ENCODE measurements around the gene PER1.

The PER1 gene

GRCh38 chr17:8153031-8153451 lies 837 bp upstream of the PER1 start:
- no peak for TF ChIP-seq CTCF (IDR thresholded peaks at IDR 0.05; ENCODE audit: insufficient read depth, low read length, poor library complexity, severe bottlenecking)
- no peak for TF ChIP-seq EZH2phosphoT487 (conservative IDR thresholded peaks at IDR 0.05; ENCODE audit: low read length)
- Histone ChIP-seq H3K36me3 (ENCODE audit: low read length) (no peaks in the 10 kb centered on the region), H3K79me2 (ENCODE audit: insufficient read depth, low read length) (peaks cover 8% of the 10 kb centered on the region; the same call in 1 of the 2 replicates), H3K9ac (ENCODE audit: low read length) (no peak overlapping the region; the same call in 1 of the 2 replicates), H3K9me2 (replicated peaks; ENCODE audit: insufficient read depth, low read length) (no peaks in the 10 kb centered on the region), H3K9me3 (ENCODE audit: insufficient read depth, low read length) (no peaks in the 10 kb centered on the region), H2AFZ (ENCODE audit: low read depth, low read length, severe bottlenecking) (no peak overlapping the region), H3F3A (ENCODE audit: insufficient read depth) (0 out of 2 replicates have a peak, but pooled peaks cover 3% of the 10 kb centered on the region), H3K4me3 (ENCODE audit: insufficient read depth, low read length, poor library complexity, severe bottlenecking) (no peak overlapping the region), H3K27me3 (ENCODE audit: low read length) (no peaks in the 10 kb centered on the region), H3K4me2 (ENCODE audit: low read depth, low read length, poor library complexity, severe bottlenecking) (peak overlapping the region; percentile 67), H4K20me1 (ENCODE audit: low read depth, low read length) (no peaks in the 10 kb centered on the region), H3K27ac (ENCODE audit: low read depth, low read length) (no peak overlapping the region)

GRCh38 chr17:8151641-8152111 lies 528 bp downstream of the PER1 start:
- Histone ChIP-seq H3K27me3 (ENCODE audit: low read length) (no peaks in the 10 kb centered on the region), H3K4me3 (ENCODE audit: insufficient read depth, low read length, poor library complexity, severe bottlenecking) (peak overlapping the region; percentile 62), H3K27ac (ENCODE audit: low read depth, low read length) (peak overlapping the region; percentile 18; the same call in 1 of the 2 replicates), H3K9ac (ENCODE audit: low read length) (peak overlapping the region; percentile 70), H3K9me2 (replicated peaks; ENCODE audit: insufficient read depth, low read length) (no peaks in the 10 kb centered on the region), H4K20me1 (ENCODE audit: low read depth, low read length) (no peaks in the 10 kb centered on the region), H3K36me3 (ENCODE audit: low read length) (no peaks in the 10 kb centered on the region), H3K79me2 (ENCODE audit: insufficient read depth, low read length) (peaks cover 8% of the 10 kb centered on the region; the same call in 1 of the 2 replicates), H3K9me3 (ENCODE audit: insufficient read depth, low read length) (no peaks in the 10 kb centered on the region), H3F3A (ENCODE audit: insufficient read depth) (0 out of 2 replicates have a peak, but pooled peaks cover 3% of the 10 kb centered on the region), H3K4me2 (ENCODE audit: low read depth, low read length, poor library complexity, severe bottlenecking) (peak overlapping the region; percentile 67), H2AFZ (ENCODE audit: low read depth, low read length, severe bottlenecking) (no peak overlapping the region)
- no peak for TF ChIP-seq EZH2phosphoT487 (conservative IDR thresholded peaks at IDR 0.05; ENCODE audit: low read length)
- no peak for TF ChIP-seq CTCF (IDR thresholded peaks at IDR 0.05; ENCODE audit: insufficient read depth, low read length, poor library complexity, severe bottlenecking)

- Histone ChIP-seq H3K4me3 (ENCODE audit: insufficient read depth, low read length, poor library complexity, severe bottlenecking) (peak overlapping the region; percentile 62), H3K4me2 (ENCODE audit: low read depth, low read length, poor library complexity, severe bottlenecking) (peak overlapping the region; percentile 67), H3K27me3 (ENCODE audit: low read length) (no peaks in the 10 kb centered on the region), H3K9me2 (replicated peaks; ENCODE audit: insufficient read depth, low read length) (no peaks in the 10 kb centered on the region), H3F3A (ENCODE audit: insufficient read depth) (0 out of 2 replicates have a peak, but pooled peaks cover 3% of the 10 kb centered on the region), H2AFZ (ENCODE audit: low read depth, low read length, severe bottlenecking) (no peak overlapping the region), H3K36me3 (ENCODE audit: low read length) (no peaks in the 10 kb centered on the region), H4K20me1 (ENCODE audit: low read depth, low read length) (no peaks in the 10 kb centered on the region), H3K9ac (ENCODE audit: low read length) (peak overlapping the region; percentile 70), H3K79me2 (ENCODE audit: insufficient read depth, low read length) (peaks cover 8% of the 10 kb centered on the region; the same call in 1 of the 2 replicates), H3K27ac (ENCODE audit: low read depth, low read length) (peak overlapping the region; percentile 38), H3K9me3 (ENCODE audit: insufficient read depth, low read length) (no peaks in the 10 kb centered on the region)
- no peak for TF ChIP-seq CTCF (IDR thresholded peaks at IDR 0.05; ENCODE audit: insufficient read depth, low read length, poor library complexity, severe bottlenecking)
These were observed 1.0 kb downstream of the PER1 start for GRCh38 chr17:8151120-8151640.
